DND-41 (cell line): ENCODE data around the gene TSPAN5.

Source experiments
- ATAC-seq: fragments of 200-7000 bp; cut with Tn5 transposase; 3 replicates; pipeline ENCODE4 v1.9.1; 2021; ENCODE audit warnings: low read depth; ENCODE audit not compliant: insufficient read depth
- DNase-seq: peaks from one replicate; pipeline ENCODE4 v3.0.0-alpha.2; 2020
- H2AFZ ChIP-seq: 2 replicates; pipeline ENCODE4 v1.6.0; 2012; ENCODE audit warnings: low read depth, low read length
- H3K27ac ChIP-seq: 2 replicates; pipeline ENCODE4 v1.5.1; 2012; ENCODE audit warnings: low read length, inconsistent platforms
- H3K27me3 ChIP-seq: fragments of 200-600 bp; sonication (generic); 2 replicates; pipeline ENCODE4 v1.6.0; 2012; ENCODE audit warnings: low read length, mild to moderate bottlenecking, inconsistent platforms; ENCODE audit not compliant: insufficient read depth, poor library complexity
- H3K36me3 ChIP-seq: 2 replicates; pipeline ENCODE4 v1.5.1; 2012; ENCODE audit warnings: low read length, inconsistent platforms; ENCODE audit not compliant: insufficient read depth
- H3K4me1 ChIP-seq: 2 replicates; pipeline ENCODE4 v1.5.1; 2012; ENCODE audit warnings: mild to moderate bottlenecking, low read length; ENCODE audit not compliant: insufficient read depth
- H3K4me2 ChIP-seq: 2 replicates; pipeline ENCODE4 v1.6.0; 2012; ENCODE audit warnings: mild to moderate bottlenecking, moderate library complexity, low read length, inconsistent platforms; ENCODE audit not compliant: insufficient read depth
- H3K4me3 ChIP-seq, 2 experiments: fragments of 200-600 bp in 1 of 2; shearing (Covaris generic) in 1 of 2; 2 replicates each; pipeline ENCODE4 v1.5.1; 2012 to 2016; ENCODE audit warnings: inconsistent platforms in 2 of 2, low read length in 2 of 2, mild to moderate bottlenecking in 2 of 2, low read depth in 1 of 2, moderate library complexity in 1 of 2
- H3K79me2 ChIP-seq: 2 replicates; pipeline ENCODE4 v1.6.0; 2012; ENCODE audit warnings: low read length, inconsistent platforms; ENCODE audit not compliant: insufficient read depth
- H3K9ac ChIP-seq: 2 replicates; pipeline ENCODE4 v1.6.0; 2012; ENCODE audit warnings: low read depth, mild to moderate bottlenecking, inconsistent platforms, low read length, moderate library complexity
- H3K9me3 ChIP-seq: 2 replicates; pipeline ENCODE4 v1.5.1; 2012; ENCODE audit warnings: low read length, moderate library complexity, mild to moderate bottlenecking, inconsistent platforms; ENCODE audit not compliant: insufficient read depth, severe bottlenecking
- H4K20me1 ChIP-seq: 2 replicates; pipeline ENCODE4 v1.6.0; 2012; ENCODE audit warnings: low read length; ENCODE audit not compliant: insufficient read depth
- EZH2 ChIP-seq: IDR thresholded peaks from 3 replicates; pipeline ENCODE4 v1.6.1; 2012; ENCODE audit warnings: borderline replicate concordance, low read depth, mild to moderate bottlenecking, moderate library complexity, low read length, inconsistent platforms; ENCODE audit not compliant: severe bottlenecking
- TF ChIP-seq, protein P1 (sequence below): IDR thresholded peaks from 2 replicates; pipeline ENCODE4 v1.5.1; 2012; ENCODE audit warnings: borderline replicate concordance, low read length, moderate library complexity, mild to moderate bottlenecking; ENCODE audit not compliant: poor library complexity, severe bottlenecking; ENCODE audit errors: extremely low read depth

Gene TSPAN5

GRCh38 chr4:98557194-98557892 lies 101.1 kb downstream of the TSPAN5 start:
- Histone ChIP-seq H2AFZ (peak overlapping the region; percentile 46; the same call in 1 of the 2 replicates), H3K36me3 (no peaks in the 10 kb centered on the region), H3K27me3 (no peaks in the 10 kb centered on the region), H3K79me2 (no peaks in the 10 kb centered on the region), H3K4me1 (no peaks in the 10 kb centered on the region), H3K9ac (no peak overlapping the region), H3K27ac (no peak overlapping the region), H3K9me3 (no peaks in the 10 kb centered on the region), H4K20me1 (no peaks in the 10 kb centered on the region), H3K4me2 (no peak overlapping the region), H3K4me3 (no peak overlapping the region)
- TF ChIP-seq, protein P1, sequence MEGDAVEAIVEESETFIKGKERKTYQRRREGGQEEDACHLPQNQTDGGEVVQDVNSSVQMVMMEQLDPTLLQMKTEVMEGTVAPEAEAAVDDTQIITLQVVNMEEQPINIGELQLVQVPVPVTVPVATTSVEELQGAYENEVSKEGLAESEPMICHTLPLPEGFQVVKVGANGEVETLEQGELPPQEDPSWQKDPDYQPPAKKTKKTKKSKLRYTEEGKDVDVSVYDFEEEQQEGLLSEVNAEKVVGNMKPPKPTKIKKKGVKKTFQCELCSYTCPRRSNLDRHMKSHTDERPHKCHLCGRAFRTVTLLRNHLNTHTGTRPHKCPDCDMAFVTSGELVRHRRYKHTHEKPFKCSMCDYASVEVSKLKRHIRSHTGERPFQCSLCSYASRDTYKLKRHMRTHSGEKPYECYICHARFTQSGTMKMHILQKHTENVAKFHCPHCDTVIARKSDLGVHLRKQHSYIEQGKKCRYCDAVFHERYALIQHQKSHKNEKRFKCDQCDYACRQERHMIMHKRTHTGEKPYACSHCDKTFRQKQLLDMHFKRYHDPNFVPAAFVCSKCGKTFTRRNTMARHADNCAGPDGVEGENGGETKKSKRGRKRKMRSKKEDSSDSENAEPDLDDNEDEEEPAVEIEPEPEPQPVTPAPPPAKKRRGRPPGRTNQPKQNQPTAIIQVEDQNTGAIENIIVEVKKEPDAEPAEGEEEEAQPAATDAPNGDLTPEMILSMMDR = no peak
- TF ChIP-seq EZH2 = no peak
- ATAC-seq (no peak), DNase-seq (no peak)

DNA sequence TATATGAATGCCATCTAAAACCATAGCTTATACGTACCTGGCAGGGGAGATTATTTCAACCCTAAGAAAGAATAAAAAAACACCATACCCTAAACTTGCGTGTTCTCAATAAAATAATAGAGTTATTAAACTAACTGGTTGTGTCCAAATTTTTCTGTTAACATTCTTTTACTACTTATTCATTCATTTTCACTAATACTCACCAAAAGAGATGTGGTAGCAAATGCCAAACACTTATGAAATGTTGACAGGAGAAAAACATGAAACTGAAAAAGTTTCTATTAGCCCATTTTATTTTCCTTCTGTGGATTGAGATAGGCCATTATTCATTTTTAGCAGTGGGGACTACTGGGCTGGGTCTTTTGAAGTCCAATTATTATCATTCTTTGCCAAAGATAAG lies 102.0 kb downstream of the TSPAN5 start:
- Histone ChIP-seq H3K27ac (no peak overlapping the region), H3K79me2 (no peaks in the 10 kb centered on the region), H3K4me2 (no peak overlapping the region), H3K36me3 (no peaks in the 10 kb centered on the region), H3K4me1 (no peaks in the 10 kb centered on the region), H3K27me3 (no peaks in the 10 kb centered on the region), H3K9me3 (no peaks in the 10 kb centered on the region), H2AFZ (no peak overlapping the region), H3K4me3 (no peak overlapping the region), H4K20me1 (no peaks in the 10 kb centered on the region), H3K9ac (no peak overlapping the region)
- ATAC-seq = no peak
- DNase-seq = no peak
- TF ChIP-seq EZH2 = no peak
- TF ChIP-seq, protein P1 = no peak

DNA sequence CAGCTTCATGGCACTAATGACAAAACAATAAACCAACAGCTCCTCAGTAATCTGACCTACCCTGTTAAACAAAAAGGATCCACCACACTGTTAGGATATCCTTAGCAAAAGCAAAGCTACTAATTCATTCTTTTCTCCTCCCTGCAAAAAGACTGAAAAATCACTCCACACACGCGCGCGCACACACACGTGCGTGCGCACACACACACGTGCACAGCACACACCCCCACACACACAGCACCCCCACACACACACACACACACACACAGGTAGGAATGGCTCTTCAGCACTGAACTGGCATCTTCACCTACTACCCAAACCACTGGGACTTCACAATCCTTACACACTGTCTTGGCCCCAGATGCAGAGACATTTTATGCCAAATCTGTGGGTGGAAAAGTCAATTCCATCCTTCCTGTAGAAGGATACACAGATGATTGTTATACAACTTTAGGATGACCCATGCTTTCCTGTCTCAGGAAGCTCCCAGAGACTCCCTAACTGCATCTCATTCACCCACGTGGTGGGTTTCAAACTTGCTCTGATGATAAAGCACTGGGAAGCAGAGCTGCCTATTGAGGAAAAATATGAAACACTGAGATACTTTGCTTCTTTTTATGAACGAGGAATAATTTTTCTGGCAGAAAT lies 102.5 kb downstream of the TSPAN5 start:
- Histone ChIP-seq H3K4me1 (no peaks in the 10 kb centered on the region), H4K20me1 (no peaks in the 10 kb centered on the region), H3K36me3 (no peaks in the 10 kb centered on the region), H3K27me3 (no peaks in the 10 kb centered on the region), H3K4me3 (no peak overlapping the region), H2AFZ (no peak overlapping the region), H3K79me2 (no peaks in the 10 kb centered on the region), H3K4me2 (no peak overlapping the region), H3K9ac (no peak overlapping the region), H3K27ac (no peak overlapping the region), H3K9me3 (no peaks in the 10 kb centered on the region)
- no peak for DNase-seq
- TF ChIP-seq EZH2 = no peak
- TF ChIP-seq, protein P1 = no peak
- ATAC-seq = no peak
